ENCODE results near the gene ISG15.
"Not testable (repeated sequence)": the region's sequence is repeated elsewhere in the genome, so short reads cannot be mapped to it uniquely, and the experiment has no call there.

ISG15 gene

DNA sequence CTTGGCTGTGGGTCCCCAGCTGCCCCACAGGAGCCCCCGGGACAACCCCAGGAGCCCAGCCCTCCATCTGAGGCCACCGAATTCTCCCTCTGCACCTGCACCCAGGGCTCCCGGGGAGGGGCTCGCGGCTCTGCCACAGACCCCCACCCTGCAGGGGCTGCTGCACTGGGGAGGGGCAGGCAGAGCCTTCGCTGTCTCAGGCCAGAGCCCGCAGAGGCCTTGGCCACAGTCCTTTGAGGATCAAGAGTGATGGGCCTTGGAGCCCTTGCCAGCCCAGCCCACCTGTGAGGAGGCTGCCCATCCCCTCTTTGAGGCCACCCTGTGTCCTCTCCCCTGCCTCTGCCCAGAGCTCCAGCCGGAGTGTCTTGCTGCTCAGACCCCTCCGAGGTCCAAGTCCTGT is 37.9 kb upstream of the ISG15 start:
- DNase-seq (ENCODE audit: low read depth): no peak

DNA sequence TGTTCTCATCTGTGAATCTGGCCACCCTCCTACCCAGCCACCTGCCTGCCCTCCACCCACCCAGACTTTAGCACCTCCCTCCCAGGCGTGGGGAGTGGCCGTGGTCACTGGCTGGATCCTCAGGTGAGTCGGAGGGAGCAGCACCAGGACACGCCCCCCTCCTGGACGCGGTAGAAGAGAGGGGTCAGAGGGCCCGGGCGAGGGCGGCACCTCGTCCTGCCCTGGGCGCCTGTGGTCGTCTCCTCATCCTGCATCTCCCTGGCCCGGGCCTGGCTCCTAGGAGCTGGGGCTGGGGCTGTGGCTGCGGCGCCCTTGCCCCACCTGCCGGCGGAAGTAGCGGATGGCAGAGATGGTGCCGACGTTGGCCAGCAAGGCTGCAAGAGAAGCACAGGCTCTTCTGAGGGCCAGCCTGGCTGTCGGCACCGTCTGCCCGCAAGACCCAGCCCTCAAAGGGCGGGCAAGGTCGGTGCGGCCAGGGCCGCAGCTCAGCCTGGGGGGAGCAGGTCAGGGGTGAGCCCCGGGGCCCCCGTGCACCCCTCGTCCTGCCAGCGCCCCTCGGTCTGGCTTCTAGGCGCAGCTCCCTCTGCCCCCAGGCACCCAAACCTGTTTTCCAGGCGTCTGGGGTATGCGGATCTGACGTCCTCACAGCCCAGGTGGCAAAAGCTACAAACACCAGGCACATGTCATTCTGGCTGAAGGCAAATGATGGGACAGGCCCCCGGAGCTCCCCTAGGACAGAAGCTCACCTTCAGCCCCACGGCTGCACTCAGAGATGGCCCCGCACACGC is 37.2 kb upstream of the ISG15 start:
- peak; percentile 65 for DNase-seq (ENCODE audit: low read depth)

DNA sequence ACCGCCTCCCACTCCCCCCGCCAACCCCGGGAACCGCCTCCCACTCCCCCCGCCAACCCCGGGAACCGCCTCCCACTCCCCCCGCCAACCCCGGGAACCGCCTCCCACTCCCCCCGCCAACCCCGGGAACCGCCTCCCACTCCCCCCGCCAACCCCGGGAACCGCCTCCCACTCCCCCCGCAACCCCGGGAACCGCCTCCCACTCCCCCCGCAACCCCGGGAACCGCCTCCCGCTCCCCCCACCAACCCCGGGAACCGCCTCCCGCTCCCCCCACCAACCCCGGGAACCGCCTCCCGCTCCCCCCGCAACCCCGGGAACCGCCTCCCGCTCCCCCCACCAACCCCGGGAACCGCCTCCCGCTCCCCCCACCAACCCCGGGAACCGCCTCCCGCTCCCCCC is 36.5 kb upstream of the ISG15 start:
- not testable (repeated sequence) for DNase-seq (ENCODE audit: low read depth)

DNA sequence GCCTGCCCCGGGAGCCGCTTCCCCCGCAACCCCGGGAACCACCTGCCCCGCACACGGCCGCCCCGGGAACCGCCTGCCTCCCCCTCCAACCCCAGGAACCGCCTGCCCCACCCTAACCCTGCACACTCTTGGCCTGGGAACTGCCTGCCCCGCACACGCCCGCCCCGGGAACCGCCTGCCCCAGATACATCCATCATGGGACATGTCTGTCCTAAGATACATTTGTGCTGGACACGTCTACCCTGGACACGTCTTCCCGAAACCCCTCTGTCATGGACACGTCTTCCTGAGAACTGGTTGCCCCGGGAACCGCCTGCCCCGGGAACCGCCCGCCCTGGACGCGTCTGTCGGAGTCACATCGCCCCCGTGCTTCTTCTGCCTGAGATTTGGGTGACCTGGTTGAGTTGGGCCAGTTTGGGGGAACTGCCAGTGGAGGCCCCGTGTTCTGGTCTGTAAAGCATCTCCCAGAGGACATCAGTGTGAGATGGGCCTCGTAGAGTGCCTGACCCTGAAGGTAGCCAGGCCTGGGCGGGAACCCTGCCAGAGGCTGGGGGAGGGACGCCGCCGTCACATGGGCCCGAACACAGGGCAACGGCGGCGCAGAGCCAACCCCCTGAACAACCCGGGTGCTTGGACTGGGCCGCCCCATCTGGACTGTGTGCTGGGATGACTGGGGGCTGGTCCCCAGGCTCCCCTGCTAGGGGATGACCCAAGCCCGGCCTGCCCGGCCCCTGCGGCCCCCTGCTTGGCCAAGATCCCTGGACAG is 35.0 kb upstream of the ISG15 start:
- DNase-seq (ENCODE audit: low read depth): no peak

DNA sequence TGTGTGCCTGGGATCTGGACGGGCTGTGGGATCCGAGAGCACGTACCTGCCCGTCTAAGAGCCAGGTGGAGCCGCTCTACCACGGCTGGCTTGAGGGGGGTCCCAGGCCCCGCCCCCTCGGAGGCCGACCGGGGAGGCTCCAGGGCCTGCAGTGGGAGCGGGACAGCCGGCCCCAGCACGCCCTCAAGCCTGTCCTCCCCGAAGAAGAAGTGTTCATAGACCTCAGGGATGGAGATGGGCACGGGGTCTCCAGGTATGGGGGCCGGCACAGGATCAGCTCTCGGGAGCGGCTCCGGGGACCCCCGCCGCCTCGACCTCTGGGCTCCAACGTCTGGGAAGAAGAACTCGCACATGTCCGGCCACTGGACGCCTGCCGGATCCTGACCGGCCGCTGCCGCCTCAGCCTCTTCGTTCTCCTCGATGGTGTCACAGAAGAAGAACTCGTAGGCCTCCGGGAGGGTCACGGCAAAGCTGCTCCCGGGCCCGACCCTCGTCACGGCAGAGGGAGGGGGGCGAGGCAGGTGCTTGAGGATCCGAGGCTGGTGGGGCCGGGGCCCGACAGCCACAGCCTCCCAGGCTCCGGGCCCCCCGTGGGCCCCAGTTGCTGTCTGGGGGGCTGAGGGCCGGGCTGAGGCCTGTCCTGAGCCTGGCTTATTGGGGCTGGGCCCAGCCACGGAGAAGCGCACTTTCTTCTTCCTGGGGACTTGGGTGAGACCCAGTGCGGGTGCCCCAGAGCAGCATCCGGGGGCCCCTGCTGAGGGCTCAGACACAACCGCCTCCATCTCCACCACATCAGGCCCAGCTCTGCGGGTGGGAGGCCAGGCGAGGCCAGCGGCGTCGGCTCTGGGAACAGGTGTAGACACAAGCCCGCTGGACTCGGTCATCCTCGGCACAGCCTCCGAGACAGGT is 34.2 kb upstream of the ISG15 start:
- DNase-seq (ENCODE audit: low read depth): no peak

DNA sequence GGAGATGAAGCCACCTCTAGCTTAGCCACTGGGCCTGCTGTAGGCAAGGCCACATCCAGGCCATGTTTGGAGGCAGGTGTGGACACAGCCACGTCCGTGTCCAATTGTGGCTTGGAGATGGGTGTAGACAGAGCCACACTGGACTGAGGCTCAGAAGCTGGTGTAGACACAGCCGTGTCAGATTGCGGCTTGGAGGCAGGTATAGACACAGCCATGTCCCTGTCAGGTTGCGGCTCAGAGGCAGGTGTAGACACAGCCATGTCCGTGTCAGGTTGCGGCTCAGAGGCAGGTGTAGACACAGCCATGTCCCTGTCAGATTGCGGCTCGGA is 33.6 kb upstream of the ISG15 start:
- DNase-seq (ENCODE audit: low read depth): no peak

DNA sequence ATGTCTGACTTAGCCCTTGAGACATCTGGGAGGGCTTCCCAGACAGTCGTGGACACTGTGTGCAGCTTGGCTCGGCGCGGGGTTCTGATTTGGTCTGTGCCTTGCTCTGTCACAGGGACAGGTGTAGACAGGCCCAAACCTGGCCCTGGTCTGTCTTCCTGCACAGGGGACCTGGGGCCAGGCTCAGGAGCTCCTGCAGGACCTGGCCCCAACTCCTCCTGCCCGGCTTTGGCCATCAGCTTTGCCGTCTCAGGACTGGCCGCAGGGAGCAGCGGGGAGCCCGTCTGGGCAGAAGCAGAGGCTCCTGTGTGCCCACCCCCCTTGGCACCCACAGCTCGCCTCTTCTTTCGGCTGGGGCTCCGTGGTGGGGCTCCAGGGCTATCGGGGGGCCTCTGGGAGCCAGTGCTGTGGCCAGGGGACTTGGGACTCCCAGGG is 33.1 kb upstream of the ISG15 start:
- DNase-seq (ENCODE audit: low read depth): no peak

DNA sequence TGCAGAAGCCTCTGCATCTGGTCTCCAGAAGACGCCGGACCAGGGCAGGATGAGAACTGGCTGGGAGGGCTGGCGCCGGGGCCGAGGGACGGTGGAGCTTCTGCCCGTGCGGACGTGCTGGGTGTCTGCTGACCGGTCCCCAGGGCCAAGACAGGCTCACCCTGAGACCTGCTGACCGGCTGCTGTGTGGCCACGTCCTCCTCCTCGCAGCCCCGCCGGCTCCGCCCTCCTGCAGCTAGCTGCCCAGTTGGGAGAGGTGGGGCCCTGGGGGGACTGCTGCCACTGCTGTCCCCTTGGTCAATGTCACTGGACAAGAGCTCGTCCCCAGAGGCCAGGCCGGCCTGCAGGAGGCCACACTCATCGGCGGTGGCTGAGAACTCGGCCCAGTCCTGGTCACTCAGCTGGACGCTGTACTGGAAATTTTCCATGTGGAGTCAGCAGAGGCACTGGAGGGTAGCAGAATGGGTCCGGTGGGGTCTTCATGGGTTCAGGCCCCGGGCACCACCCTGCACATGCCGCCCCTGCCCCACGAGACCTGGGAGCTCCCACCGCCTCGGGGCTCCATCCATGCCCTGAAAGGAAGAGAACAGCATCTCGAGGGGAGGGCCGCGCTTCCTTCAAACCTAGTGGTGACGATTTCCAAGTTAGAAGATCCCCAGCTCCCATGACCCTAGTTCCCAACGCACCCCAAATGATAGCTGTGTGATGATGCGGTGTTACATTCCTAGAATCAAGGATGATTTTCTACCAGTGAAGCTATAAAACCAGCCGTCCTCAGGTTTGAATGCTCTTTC is 32.5 kb upstream of the ISG15 start:
- DNase-seq (ENCODE audit: low read depth): no peak

DNA sequence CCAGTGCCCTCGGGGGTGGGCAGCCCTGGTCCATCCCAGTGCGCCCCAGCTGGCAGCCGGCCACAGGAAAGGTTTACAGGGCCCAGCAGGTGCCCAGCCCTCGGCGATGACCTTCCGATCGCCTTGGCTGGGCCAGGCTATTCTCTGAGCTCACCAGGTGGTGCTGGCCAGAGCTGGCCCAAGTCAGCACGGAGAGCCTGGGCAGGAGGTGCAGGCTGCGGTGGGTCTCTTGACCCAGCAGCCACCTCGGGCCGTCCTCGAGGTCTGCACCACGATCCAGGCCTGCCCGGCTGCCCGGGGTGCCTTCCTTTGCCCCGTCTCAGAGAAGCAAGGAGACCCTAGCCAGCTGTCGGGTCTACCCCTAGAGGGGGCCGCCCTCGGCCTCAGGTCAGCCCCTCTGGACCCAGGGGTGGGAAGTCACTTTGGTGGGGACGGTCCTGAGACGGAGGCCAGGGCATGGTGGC is 31.8 kb upstream of the ISG15 start:
- no peak for DNase-seq (ENCODE audit: low read depth)

DNA sequence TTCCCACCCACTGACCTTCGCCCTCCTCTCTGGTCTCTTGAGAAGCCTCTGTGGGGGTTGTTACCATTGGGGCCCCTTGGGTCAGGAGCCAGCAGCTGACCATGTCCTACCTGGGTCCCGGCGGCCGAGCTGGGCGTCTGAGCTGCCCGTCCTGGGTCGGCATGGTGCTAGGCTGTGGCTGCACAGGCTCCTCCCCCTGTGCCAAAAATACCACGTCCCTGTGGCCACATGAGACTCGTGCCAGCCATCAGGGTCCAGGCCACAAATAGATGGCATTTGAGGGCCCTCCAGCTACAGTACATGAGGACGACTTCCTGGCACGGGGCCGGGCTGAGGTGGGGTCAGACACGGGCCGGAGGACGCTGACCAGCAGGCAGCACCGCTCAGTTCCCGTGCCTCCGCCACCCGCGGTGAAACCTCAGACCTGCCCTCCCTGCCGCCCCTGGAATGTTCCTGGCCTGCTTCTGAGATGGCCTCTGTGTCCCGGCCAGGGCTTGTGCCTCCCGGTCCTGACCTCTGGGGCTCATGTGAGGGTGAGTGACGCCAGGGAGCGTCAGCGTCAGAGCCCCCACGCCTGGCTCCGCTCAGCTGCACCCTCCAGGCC is 31.2 kb upstream of the ISG15 start, which contains the start of gene PERM1:
Gene PERM1, minus strand, starts transcription at position 139 of the 604 bp plus-strand sequence. CDS start 1,064 bp downstream, outside the sequence.
- DNase-seq (ENCODE audit: low read depth): no peak

DNA sequence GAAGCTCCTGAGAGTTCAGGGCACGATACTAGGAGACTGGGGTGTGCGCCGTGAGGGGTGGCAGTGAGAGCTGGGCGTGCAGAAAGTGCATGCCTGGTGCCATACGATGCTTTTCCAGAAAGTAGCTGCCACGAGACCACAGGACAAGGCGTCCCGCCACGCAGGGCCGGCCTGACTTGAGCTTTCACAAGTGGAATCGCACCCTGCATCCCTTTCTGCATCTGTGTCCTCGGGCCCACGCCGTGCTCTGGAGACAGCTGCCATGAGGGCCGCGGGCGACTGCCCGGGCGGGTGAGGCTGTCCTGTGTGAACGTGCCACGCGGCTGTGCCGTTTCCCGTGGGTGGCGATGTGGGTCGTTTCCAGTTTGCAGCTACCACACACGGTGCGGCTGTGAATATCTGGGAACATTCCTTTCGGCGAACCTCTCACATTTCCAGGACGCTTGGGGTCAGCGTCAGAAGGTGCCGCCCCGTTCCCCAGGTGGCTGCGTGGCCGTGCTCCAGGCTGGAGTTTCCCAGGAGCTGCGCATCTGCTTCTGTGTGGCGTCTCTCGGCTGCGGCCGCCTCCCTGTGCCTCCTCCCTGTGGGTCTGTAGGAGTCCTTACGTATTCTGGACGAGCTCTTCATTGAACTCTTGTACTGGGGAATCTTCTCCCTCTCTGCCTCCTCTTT is 30.4 kb upstream of the ISG15 start:
- no peak for DNase-seq (ENCODE audit: low read depth)

DNA sequence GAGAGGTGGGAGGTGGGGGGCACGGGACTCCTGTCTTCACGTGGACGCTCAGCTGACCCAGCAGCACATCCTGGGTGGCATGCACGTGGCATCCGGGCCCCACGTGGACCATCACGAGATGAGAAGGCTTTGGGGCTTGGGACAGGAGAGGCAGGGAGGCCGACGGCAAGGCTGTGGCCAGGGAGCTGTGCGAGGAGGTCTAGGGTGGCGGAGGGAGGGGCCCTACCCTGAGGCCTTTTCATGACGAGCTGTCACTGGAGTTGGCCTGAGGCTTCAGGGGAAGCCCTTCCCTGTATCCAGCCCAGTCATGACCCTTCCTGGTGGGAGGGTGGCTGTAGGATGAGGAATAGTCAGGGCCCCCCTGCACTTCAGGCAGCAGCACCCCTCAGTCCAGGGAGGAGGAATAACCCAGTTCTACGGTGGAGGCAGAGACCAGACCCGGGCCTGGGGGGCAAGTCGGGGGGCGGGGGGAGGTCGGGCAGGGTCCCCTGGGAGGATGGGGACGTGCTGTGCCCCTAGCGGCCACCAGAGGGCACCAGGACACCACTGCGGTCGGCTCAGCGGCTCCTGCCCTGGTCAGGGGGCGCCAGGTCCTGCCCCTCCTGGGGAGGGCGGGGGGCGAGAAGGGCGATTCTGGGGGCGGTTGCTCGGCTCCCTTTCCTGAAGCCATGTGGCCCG is 29.4 kb upstream of the ISG15 start:
- peak; percentile 52 for DNase-seq (ENCODE audit: low read depth)

DNA sequence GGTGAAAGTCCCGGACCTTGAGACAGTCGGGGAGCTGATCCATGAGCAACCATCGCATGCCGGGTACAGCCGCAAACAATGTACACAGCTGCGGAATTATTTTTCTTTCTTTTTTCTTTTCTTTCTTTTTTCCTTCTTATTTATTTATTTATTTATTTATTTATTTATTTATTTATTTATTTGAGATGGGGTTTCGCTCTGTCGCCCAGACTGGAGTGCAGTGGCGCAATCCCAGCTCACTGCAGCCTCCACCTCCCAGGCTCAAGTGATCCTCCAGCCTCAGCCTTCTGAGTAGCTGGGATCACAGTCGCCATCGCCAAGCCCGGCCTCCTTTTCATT is 28.9 kb upstream of the ISG15 start:
- no peak for DNase-seq (ENCODE audit: low read depth)

DNA sequence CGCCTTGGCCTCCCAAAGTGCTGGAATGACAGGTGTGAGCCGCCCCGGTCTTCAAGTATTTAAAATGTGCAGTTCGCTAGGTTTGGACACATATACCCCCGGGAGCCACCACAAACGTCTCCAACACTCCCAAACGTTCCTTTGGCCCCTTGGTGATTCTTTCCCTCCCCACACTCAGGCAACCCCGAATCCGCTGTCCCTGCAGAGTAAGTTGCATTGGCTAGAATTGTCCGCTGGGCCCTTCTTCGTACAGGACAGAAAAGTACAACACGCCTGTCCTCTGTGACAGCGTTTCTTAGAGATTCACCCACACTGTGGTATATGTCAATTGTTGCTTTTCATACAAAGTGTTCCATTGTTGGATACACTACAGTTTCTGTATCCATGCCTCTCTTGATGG is 28.2 kb upstream of the ISG15 start:
- DNase-seq (ENCODE audit: low read depth): no peak

DNA sequence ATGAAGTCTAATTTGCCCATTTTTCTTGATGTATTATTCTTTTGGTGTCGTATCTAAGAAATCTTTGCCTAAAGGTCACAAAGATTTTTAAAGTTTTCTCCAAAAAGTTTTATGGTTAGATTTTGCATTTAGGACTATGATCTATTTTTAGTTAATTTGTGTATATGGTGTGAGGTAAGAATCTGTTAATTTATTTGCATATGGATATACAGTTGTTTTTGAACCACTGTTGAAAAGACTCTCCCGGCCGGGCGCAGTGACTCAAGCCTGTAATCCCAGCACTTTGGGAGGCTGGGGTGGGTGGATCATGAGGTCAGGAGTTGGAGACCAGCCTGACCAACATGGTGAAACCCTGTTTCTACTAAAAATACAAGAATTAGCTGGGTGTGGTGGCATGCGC is 25.2 kb upstream of the ISG15 start:
- not testable (repeated sequence) for DNase-seq (ENCODE audit: low read depth)

DNA sequence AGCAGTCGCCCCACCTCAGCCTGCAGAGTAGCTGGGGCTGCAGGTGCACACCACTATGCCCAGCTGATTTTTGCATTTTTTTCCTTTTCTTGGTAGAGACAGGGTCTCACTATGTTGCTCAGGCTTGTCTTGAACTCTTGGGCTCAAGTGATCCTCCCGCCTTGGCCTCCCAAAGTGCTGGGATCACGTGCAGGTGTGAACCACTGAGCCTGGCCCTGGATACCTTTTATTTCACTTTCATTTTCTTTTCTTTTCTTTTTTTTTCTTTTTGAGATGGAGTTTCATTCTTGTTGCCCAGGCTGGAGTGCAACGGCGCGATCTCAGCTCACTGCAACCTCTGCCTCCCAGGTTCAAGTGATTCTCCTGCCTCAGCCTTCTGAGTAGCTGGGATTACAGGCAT is 22.0 kb upstream of the ISG15 start:
- DNase-seq (ENCODE audit: low read depth): not testable (repeated sequence)

DNA sequence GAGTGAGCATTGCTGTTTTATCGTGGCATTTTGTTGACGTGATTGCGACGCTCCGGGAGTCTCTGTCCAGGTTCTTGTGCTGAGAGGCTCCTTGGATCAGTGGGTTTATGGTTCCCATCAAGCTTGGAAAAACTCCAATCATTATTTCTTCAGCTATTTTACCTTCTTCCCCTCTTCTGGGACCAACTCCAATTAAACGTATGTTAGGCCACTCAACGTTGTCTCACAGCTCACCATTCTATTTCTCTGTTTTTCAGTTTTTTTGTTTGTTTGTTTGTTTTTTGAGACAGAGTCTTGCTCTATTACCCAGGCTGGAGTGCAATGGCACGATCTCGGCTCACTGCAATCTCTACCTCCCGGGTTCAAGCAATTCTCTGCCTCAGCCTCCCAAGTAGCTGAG is 21.4 kb upstream of the ISG15 start:
- DNase-seq (ENCODE audit: low read depth): no peak

DNA sequence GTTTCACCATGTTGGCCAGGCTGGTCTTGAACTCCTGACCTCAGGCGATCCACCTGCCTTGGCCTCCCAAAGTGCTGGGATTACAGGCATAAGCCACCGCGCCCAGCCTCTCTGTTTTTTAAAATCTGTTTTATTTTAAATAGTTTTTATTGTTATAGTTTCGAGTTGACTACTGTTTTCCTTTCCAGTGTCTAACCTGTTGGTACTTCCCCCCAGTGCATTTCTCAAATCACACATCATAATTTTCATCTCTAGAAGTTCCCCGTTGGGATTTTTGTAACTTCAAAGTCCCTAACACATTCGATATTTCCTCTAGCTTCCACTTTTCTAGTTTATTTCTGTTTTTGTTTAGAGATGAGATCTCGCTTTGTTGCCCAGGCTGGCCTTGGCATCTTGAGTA is 20.9 kb upstream of the ISG15 start:
- DNase-seq (ENCODE audit: low read depth): no peak

DNA sequence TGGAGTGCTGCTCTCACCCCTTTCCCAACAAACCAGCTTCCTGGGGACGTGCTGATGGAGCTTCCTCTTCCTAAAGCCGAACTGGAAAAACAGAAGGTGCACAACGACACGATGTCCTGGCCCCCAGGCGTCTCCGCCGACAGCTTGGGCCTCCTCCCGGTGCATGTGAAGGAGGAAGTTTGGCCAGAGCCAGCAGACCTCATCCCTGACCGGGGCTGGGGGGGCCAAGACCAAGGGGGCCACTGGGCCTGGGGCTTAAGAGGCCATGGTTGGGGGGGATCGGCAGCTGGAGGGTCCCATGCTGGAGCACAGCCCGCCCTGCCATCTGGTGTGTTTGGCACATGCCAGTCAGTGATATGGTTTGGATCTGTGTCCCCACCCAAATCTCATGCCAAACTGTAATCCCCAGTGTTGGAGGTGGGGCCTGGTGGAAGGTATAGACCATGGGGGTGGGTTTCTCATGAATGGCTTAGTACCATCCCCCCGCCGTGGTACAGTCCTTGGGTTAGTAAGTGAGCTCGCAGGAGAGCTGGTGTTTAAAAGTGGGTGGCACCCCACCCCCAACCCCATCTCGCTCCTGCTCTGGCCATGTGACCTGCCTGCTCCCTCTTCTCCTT is 19.8 kb upstream of the ISG15 start:
- DNase-seq (ENCODE audit: low read depth): no peak

DNA sequence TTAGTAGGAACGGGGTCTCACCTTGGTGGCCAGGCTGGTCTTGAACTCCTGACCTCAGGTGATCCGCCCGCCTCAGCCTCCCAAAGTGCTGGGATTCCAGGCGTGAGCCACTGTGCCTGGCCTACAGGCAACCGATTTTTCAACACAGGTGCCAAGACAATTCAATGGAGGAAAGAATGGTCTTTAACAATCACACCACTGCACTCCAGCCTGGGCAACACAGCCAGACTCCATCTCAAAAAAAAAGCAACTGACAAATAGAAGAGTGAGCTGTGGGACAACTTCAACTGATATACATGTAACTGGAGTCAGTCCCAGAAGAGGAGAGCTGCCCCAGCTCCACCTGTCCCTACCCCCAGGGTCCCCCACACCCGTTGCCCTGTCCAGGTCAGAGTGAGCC is 18.8 kb upstream of the ISG15 start:
- DNase-seq (ENCODE audit: low read depth): not testable (repeated sequence)
